T-helper 2 cell treated with Interferon-gamma antibody and Interleukin-4, amounts not matched to agents 5 μg/mL and 100 μg/mL, for 36 hours (primary cell): Measurements from ENCODE around the gene PDGFD.
"Not testable (repeated sequence)": the region's sequence is repeated elsewhere in the genome, so short reads cannot be mapped to it uniquely, and the experiment has no call there.

Source experiments
- DNase-seq: peaks from one replicate; pipeline ENCODE4 v3.0.0; 2021; ENCODE audit warnings: low spot score
- H3K27ac Mint-ChIP-seq: one replicate; pipeline ENCODE4 v1.8.0; 2021; ENCODE audit warnings: mild to moderate bottlenecking, mixed read lengths
- H3K27me3 Mint-ChIP-seq: one replicate; pipeline ENCODE4 v1.8.0; 2021; ENCODE audit warnings: low read depth, mixed read lengths
- H3K36me3 Mint-ChIP-seq: one replicate; pipeline ENCODE4 v1.8.0; 2021; ENCODE audit warnings: low read depth, mixed read lengths
- H3K4me1 Mint-ChIP-seq: one replicate; pipeline ENCODE4 v1.8.0; 2021; ENCODE audit warnings: low read depth, mixed read lengths
- H3K4me3 Mint-ChIP-seq: one replicate; pipeline ENCODE4 v1.8.0; 2022; ENCODE audit warnings: mild to moderate bottlenecking, moderate library complexity, mixed read lengths
- H3K9me3 Mint-ChIP-seq: one replicate; pipeline ENCODE4 v1.8.0; 2021; ENCODE audit warnings: mixed read lengths

Gene PDGFD

GRCh38 chr11:104067534-104067933 lies 96.4 kb downstream of the PDGFD start:
- Mint-ChIP-seq H3K36me3 (no peaks in the 10 kb centered on the region), H3K9me3 (no peaks in the 10 kb centered on the region), H3K4me3 (no peak overlapping the region), H3K27me3 (no peaks in the 10 kb centered on the region), H3K4me1 (no peaks in the 10 kb centered on the region), H3K27ac (no peak overlapping the region)
- DNase-seq = no peak

- Mint-ChIP-seq H3K4me3 (no peak overlapping the region), H3K4me1 (no peaks in the 10 kb centered on the region), H3K36me3 (no peaks in the 10 kb centered on the region), H3K9me3 (no peaks in the 10 kb centered on the region), H3K27me3 (no peaks in the 10 kb centered on the region), H3K27ac (no peak overlapping the region)
- DNase-seq = no peak
These were observed 99.8 kb downstream of the PDGFD start for GRCh38 chr11:104064034-104064630.

- Mint-ChIP-seq H3K27ac (no peak overlapping the region), H3K27me3 (no peaks in the 10 kb centered on the region), H3K36me3 (no peaks in the 10 kb centered on the region), H3K9me3 (no peaks in the 10 kb centered on the region), H3K4me3 (no peak overlapping the region), H3K4me1 (no peaks in the 10 kb centered on the region)
- no peak for DNase-seq
These were observed 102.0 kb downstream of the PDGFD start for GRCh38 chr11:104061853-104062521.

GRCh38 chr11:104060820-104061219 lies 103.1 kb downstream of the PDGFD start:
- Mint-ChIP-seq H3K4me1 (no peaks in the 10 kb centered on the region), H3K27me3 (no peaks in the 10 kb centered on the region), H3K9me3 (no peaks in the 10 kb centered on the region), H3K36me3 (no peaks in the 10 kb centered on the region), H3K27ac (no peak overlapping the region), H3K4me3 (no peak overlapping the region)
- no peak for DNase-seq

GRCh38 chr11:104060004-104060794 lies 103.7 kb downstream of the PDGFD start:
- Mint-ChIP-seq H3K27me3 (no peaks in the 10 kb centered on the region), H3K27ac (no peak overlapping the region), H3K4me3 (no peak overlapping the region), H3K9me3 (no peaks in the 10 kb centered on the region), H3K36me3 (no peaks in the 10 kb centered on the region), H3K4me1 (no peaks in the 10 kb centered on the region)
- no peak for DNase-seq

GRCh38 chr11:104058680-104059079 lies 105.3 kb downstream of the PDGFD start:
- no peak overlapping the region for H3K27ac Mint-ChIP-seq
- DNase-seq = no peak
- no peaks in the 10 kb centered on the region for H3K4me1 Mint-ChIP-seq
- no peak overlapping the region for H3K4me3 Mint-ChIP-seq
- H3K27me3 Mint-ChIP-seq = no peaks in the 10 kb centered on the region
- H3K36me3 Mint-ChIP-seq = no peaks in the 10 kb centered on the region
- no peaks in the 10 kb centered on the region for H3K9me3 Mint-ChIP-seq

- Mint-ChIP-seq H3K4me3 (no peak overlapping the region), H3K27me3 (no peaks in the 10 kb centered on the region), H3K36me3 (no peaks in the 10 kb centered on the region), H3K9me3 (no peaks in the 10 kb centered on the region), H3K4me1 (no peaks in the 10 kb centered on the region), H3K27ac (no peak overlapping the region)
- no peak for DNase-seq
These were observed 106.0 kb downstream of the PDGFD start for GRCh38 chr11:104057908-104058307.

- Mint-ChIP-seq H3K4me1 (no peaks in the 10 kb centered on the region), H3K4me3 (no peak overlapping the region), H3K9me3 (no peaks in the 10 kb centered on the region), H3K27ac (no peak overlapping the region), H3K27me3 (no peaks in the 10 kb centered on the region), H3K36me3 (no peaks in the 10 kb centered on the region)
- no peak for DNase-seq
These were observed 108.4 kb downstream of the PDGFD start for GRCh38 chr11:104055596-104055995.

GRCh38 chr11:104054911-104055529 lies 108.9 kb downstream of the PDGFD start:
- H3K4me3 Mint-ChIP-seq = no peak overlapping the region
- H3K4me1 Mint-ChIP-seq = no peaks in the 10 kb centered on the region
- no peaks in the 10 kb centered on the region for H3K9me3 Mint-ChIP-seq
- H3K27ac Mint-ChIP-seq = no peak overlapping the region
- H3K36me3 Mint-ChIP-seq = no peaks in the 10 kb centered on the region
- no peaks in the 10 kb centered on the region for H3K27me3 Mint-ChIP-seq
- no peak for DNase-seq

GRCh38 chr11:104053743-104054478 lies 110.0 kb downstream of the PDGFD start:
- H3K4me1 Mint-ChIP-seq = no peaks in the 10 kb centered on the region
- H3K9me3 Mint-ChIP-seq = no peaks in the 10 kb centered on the region
- H3K4me3 Mint-ChIP-seq = no peak overlapping the region
- no peak overlapping the region for H3K27ac Mint-ChIP-seq
- H3K36me3 Mint-ChIP-seq = no peaks in the 10 kb centered on the region
- no peak for DNase-seq
- H3K27me3 Mint-ChIP-seq = no peaks in the 10 kb centered on the region

- Mint-ChIP-seq H3K4me3 (no peak overlapping the region), H3K27me3 (no peaks in the 10 kb centered on the region)
- DNase-seq = no peak
These were observed 112.2 kb downstream of the PDGFD start for GRCh38 chr11:104051778-104052177.

GRCh38 chr11:104049116-104049515 lies 114.8 kb downstream of the PDGFD start:
- Mint-ChIP-seq H3K4me1 (no peaks in the 10 kb centered on the region), H3K27me3 (no peaks in the 10 kb centered on the region)
- DNase-seq = no peak

More at GRCh38 chr11:104051778-104052177, 112.2 kb downstream of the PDGFD start:
- Mint-ChIP-seq H3K27ac (no peak overlapping the region), H3K4me1 (no peaks in the 10 kb centered on the region), H3K9me3 (no peaks in the 10 kb centered on the region), H3K36me3 (no peaks in the 10 kb centered on the region)

GRCh38 chr11:104046858-104047257 lies 117.1 kb downstream of the PDGFD start:
- DNase-seq, H3K9me3 Mint-ChIP-seq, H3K4me3 Mint-ChIP-seq, H3K36me3 Mint-ChIP-seq, H3K27ac Mint-ChIP-seq, H3K27me3 Mint-ChIP-seq, H3K4me1 Mint-ChIP-seq: not testable (repeated sequence)

More at GRCh38 chr11:104049116-104049515, 114.8 kb downstream of the PDGFD start:
- H3K36me3 Mint-ChIP-seq = no peaks in the 10 kb centered on the region
- no peak overlapping the region for H3K27ac Mint-ChIP-seq
- H3K9me3 Mint-ChIP-seq = no peaks in the 10 kb centered on the region
- H3K4me3 Mint-ChIP-seq = no peak overlapping the region
